GM19238 (cell line): Measurements from ENCODE around the gene ENOX1.

Experiments
- DNase-seq: peaks from one replicate; pipeline ENCODE4 v3.0.0; 2011; ENCODE audit warnings: low spot score; ENCODE audit not compliant: insufficient read length

Gene ENOX1

DNA sequence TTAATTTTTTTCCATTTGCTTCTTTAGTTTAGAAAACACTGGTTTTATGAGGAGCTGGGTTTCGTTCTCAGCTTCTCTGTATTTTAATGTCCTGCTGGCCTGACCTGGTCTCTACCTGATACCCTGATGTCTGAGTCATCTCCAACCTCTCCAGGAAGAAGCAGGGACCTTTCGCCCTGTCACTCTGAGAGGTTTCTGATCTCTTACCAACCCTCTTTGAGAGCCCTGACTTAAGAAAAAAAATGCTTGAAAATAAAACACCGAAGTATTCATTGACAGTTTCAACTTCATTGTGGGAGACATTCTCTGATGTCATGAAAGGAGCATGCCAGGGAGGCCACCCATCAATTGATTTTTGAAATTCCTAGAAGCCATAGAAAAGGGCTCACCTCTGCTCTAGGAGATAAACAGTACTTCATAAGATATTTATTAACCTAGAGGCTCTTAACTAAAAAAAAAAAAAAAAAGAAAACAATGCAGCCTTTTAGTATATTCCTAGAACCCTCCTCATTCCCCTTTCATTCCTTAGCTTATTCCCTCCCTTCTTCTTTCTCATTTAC lies 234.8 kb downstream of the ENOX1 start:
- no peak for DNase-seq

DNA sequence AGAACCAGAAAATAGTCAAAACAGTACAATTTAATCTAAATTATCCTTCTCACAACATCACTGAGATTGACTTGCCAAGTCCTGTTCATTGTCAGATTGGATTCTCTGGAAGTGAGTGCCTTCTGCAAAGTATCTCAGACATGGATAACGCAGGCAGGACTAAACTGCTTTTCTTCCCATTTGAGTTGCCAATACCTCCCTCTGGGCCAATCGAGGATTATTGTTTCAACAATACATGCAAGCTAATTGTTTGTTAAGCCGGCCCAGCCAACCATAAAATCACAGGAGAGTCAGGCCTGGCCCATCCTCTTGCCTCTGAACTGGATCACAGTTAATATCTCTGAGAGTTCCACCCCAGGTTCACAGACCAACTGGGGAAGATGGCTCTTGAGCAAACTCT lies 240.0 kb downstream of the ENOX1 start:
- DNase-seq: no peak

DNA sequence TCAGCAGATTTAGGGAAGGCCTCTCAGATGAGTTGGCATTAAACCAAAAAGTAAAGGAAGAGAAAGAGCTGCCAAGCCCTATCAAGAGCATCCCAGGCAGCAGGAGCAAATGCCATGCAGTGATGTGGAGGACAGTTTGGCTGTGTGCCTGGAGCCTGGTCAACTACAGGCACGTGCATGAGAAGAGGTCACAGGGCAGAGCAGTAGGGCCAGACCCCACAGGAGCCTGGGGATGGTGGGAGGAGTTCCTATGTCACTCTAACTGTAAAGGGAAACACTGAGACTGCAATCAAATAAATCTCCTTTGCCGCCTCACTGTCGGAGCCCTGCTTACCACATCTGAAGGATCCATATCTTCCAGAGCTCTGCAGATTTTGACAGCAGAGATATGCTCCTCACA lies 240.5 kb downstream of the ENOX1 start:
- no peak for DNase-seq

DNA sequence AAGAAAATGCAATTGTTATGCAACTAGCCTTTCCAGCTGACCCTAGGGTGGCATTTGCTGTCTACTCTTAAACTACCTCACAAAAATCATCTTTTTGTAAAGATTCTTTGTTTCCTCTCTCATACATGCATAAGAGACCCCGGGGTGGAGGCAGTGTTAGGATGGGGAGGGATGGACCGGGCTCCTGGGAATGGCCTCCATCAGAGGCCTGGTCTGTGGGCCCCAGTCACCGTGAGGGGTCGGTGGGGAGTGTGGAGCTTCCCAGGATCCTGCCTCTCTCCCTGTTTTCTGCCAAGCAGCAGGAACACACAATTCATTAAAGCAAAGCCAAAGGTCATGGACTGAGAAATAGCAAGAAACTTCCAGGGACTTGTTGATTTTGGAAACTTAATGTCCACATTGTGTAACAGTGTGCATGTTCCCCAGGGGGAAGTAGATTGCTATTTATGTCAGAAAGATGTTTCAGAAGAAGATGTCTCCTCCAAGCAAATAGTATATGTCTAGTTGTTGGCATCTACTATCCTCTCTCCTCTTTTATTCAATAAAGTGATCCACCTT lies 241.4 kb downstream of the ENOX1 start:
- DNase-seq: no peak

GRCh38 chr13:43544631-43545030 lies 242.1 kb downstream of the ENOX1 start:
- no peak for DNase-seq

DNA sequence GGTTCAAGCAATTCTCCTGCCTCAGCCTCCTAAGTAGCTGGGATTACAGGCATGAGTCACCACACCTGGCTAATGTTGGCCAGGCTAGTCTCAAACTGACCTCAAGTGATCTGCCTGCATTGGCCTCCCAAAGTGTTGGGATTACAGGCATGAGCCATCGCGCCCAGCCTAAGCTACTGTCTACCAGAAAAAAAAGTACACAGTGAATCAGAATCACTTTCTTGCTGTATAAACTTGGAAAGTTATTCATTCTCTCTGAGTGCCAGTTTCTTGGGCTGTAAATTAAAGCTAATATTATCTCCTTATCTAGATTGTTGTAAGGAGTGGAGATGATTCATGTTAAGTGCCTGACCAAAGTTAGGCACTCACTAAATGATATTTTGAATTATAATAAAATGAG lies 242.8 kb downstream of the ENOX1 start:
- DNase-seq: no peak

GRCh38 chr13:43543331-43543730 lies 243.4 kb downstream of the ENOX1 start:
- no peak for DNase-seq

DNA sequence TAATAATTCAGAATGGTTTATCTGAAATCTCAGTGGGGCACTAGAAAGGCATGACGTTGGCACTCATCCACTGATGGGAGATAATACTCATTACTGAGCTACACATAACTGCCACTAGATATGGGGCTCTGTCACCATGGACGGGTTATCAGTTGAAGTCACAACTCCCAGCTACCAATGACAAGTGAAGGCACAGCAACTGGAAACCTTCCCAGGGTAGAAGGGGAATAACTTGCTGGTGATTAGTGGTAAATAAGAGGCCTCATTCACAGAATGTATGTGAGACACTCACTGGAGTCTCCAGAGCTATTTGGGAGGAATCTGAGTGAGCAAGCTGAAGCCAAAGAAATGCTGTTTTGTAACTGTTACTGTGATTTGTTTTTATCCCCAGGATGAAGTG lies 249.6 kb downstream of the ENOX1 start:
- no peak for DNase-seq

DNA sequence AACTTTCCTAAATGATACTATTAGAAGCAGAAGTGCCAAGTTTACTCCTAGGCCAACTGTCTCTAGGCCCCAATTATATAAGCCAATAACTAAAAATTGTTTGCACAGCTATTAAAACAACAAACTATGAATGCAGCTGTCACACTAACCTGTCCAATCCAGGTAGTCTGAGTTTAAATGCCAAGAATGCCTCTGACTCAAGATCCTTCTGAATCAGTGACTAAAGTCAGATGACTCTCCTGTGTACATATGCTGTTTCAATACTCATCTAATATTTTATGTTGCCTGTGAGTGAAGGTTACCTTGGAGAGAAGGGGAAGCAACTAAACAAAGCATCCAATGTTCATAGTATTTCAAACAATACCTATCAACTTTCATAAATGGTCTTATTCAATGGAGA lies 257.0 kb downstream of the ENOX1 start:
- DNase-seq: no peak

DNA sequence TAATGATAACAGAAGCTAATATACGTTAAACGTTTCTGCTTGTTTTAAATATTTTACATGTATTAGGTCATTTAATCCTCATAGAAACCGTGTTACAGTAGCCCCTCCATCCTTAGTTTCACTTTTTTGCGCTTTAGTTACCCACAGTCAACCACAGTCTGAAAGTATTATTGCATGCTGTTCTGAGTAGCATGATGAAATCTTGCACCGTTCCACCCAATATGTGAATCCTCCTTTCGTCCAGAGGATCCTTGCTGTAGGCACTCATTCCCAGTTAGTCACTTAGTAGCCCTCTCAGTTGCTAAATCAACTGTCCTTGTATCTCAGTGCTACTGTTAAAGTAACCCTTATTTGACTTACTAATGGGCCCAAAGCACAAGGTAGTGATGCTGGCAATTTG lies 257.8 kb downstream of the ENOX1 start:
- DNase-seq: no peak

- no peak for DNase-seq
Observed at GRCh38 chr13:43522788-43523187, 264.0 kb downstream of the ENOX1 start.

DNA sequence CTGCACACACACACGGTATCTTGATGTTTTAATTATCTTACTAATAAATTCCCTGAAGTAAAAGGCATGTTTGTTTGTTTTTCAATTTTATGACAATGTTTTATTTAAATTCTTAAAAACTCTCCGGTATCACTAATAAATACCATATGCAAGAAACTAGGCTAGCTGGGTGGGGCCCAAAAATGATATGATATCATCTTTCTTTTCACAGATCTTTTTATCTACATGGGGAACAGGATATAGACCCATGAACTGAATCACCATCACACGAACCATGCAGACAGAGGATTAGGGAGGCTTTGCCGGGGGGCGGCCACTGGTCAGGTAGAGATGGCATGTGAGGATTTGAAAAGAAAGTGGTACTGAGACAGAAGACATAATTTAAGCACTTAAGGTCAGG lies 266.4 kb downstream of the ENOX1 start:
- no peak for DNase-seq

- DNase-seq: no peak
Observed at GRCh38 chr13:43518833-43519232, 267.9 kb downstream of the ENOX1 start.

- no peak for DNase-seq
Observed at GRCh38 chr13:43516401-43516833, 270.4 kb downstream of the ENOX1 start.

GRCh38 chr13:43515531-43515930 lies 271.2 kb downstream of the ENOX1 start:
- DNase-seq: no peak

DNA sequence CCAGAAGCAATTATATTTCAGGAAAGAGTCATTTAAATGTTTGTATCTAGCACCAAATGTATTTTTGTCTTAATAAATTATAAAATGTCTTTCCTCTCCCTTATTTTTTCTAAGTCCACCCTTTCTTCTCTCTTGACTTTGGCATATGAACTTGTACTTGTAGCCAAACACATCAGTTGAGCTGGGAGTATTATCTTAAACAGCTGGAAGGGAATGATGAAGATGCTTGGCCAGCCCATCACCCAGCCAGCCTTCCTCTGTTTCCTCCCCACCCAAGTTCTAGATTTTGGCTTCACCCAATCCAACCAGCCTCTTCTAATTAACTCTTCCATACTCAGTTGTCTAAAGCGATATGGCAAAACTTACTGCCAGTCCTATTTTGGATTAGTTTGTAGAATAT lies 272.5 kb downstream of the ENOX1 start:
- no peak for DNase-seq

DNA sequence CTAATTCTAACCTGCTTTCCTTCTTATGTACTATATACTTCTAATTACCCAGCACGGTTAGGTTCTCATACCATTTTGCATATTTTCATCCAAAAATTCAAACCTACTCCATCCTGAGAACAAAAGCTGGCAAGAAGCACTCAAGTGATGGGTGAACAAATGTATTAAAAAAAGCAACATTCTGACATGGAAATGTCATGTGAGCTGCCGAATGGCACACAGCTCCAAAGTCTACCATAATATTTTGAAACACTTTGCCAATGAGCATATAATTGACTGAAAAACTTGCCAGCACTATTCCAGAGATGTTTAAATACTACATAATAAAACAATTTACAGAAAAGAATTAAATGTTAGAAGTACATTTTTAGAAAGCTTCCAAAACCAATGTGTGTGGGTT lies 274.6 kb downstream of the ENOX1 start:
- no peak for DNase-seq

DNA sequence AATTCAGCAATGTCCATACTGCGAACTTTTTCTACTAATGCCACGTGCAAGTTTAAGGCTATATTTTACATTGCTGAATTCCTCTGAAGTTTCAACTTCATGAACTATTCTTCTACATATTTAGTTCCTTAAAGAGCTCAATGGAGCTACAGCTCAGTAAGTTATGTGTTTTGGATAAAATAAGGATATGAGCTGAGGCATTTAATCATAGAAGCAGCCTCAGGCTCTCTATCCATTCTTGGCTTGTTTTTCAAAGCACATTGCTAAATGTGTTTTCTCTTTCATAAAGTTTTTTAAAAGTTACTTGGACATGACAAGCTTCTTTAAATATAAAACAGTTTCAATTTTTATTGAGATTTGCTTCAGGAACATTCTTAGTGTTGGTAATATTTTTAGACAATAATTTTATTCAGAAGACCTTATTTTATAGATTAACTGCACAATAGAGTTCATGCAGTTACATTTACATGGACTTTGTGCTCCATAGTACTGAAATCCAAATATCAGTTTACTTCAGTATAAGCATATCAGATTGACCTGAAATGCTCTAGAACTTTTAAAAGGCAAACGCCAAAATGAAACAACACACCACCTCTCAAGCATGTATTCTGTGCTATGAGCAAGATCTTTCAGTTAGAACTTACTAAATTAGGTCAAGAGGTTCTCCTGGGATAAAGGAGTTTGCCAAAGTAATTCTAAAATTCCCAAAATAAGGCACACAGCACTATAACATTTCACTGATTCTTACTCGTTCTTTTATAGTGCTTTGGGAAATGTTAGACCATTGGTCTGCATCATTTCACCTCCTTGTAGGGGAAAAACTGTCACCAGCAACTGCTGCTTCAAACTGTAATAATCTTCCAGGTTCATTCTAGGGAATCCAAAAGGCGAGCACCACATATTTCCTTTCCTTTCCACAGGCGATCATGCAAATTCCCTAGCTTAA lies 275.5 kb downstream of the ENOX1 start:
- DNase-seq: no peak

DNA sequence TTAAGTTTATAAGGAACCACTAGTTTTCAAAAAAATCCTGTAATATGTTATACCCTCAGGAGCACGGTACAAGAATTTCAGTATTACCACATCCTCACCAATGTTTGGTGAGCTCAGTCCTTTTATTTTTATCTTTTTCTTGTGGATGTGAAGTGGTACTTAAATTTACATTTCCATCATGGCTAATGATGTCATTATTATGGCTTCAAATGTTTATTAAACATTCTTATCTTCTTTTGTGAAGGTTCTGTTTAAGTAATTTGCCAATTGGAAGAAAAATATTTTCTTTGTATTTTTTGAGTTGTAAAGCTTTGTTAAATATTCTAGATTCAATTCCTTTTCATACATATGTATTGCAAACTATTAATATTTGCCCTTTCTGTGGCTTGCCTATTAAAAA lies 291.0 kb downstream of the ENOX1 start:
- no peak for DNase-seq

GRCh38 chr13:43494206-43494605 lies 292.6 kb downstream of the ENOX1 start:
- no peak for DNase-seq

- no peak for DNase-seq
Observed at GRCh38 chr13:43493496-43494000, 293.2 kb downstream of the ENOX1 start.

DNA sequence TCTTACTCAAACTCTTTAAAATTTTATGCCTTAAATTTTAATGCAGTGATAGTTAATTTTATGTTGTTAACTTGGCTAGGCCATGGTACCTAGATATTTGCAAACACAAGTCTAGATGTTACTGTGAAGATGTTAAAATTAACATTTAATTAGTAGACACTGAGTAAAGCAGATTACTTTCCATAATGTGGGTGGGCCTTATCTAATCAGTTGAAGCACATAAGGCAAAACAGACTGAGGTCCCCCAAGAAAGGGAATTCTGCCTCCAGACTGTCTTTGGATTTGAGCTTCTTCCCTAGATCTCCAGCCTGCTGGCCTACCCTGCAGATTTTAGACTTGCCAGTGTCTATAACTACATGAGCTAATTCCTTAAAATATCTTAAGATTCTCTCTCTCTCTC lies 294.0 kb downstream of the ENOX1 start:
- no peak for DNase-seq
